Activated CD4-positive, alpha-beta memory T cell treated with anti-CD3 and anti-CD28 coated beads for 36 hours (primary cell): ENCODE results near the gene TIMM8A. TPM values are rescaled to one million over a fixed set of nuclear protein-coding genes. Genes with fewer than 3 reads are reported as not detected.

ENCODE experiments used
- CTCF ChIA-PET: fragments of 350-600 bp; sonication (Branson Sonifier 250); formaldehyde crosslinking; loops from one replicate; lab custom pipeline; 2021; ENCODE audit warnings: antibody characterized with exemption, inconsistent platforms; lab: Charles Lee
- POLR2A ChIA-PET: fragments of 350-600 bp; sonication (Branson Sonifier 250); formaldehyde crosslinking; loops from one replicate; lab custom pipeline; 2021; ENCODE audit warnings: antibody characterized with exemption; lab: Charles Lee
- DNase-seq: peaks from one replicate; pipeline ENCODE4 v3.0.0-alpha.2; 2020
- H3K27ac Mint-ChIP-seq: one replicate; pipeline ENCODE4 v1.8.0; 2021; ENCODE audit warnings: mixed read lengths
- H3K27me3 Mint-ChIP-seq: one replicate; pipeline ENCODE4 v1.8.0; 2021; ENCODE audit warnings: mixed read lengths
- H3K36me3 Mint-ChIP-seq: one replicate; pipeline ENCODE4 v1.8.0; 2021; ENCODE audit warnings: mixed read lengths
- H3K4me1 Mint-ChIP-seq: one replicate; pipeline ENCODE4 v1.8.0; 2021; ENCODE audit warnings: low read depth, mixed read lengths
- H3K4me3 Mint-ChIP-seq: one replicate; pipeline ENCODE4 v1.8.0; 2021; ENCODE audit warnings: mild to moderate bottlenecking, mixed read lengths
- H3K9me3 Mint-ChIP-seq: one replicate; pipeline ENCODE4 v1.8.0; 2021; ENCODE audit warnings: mixed read lengths
- intact Hi-C: fragments of 100-400 bp; cut with micrococcal nuclease; formaldehyde crosslinking; loops from one replicate; pipeline ENCODE4 v1.15.1; 2023
- total RNA-seq, 2 experiments: library from RNA; stranded (reverse); gene quantifications; one replicate each; pipeline ENCODE4 v1.2.3, GENCODE V29; 2021

TIMM8A gene
- total RNA-seq = 10 to 100 TPM; 21.9 to 23.1 TPM

DNA sequence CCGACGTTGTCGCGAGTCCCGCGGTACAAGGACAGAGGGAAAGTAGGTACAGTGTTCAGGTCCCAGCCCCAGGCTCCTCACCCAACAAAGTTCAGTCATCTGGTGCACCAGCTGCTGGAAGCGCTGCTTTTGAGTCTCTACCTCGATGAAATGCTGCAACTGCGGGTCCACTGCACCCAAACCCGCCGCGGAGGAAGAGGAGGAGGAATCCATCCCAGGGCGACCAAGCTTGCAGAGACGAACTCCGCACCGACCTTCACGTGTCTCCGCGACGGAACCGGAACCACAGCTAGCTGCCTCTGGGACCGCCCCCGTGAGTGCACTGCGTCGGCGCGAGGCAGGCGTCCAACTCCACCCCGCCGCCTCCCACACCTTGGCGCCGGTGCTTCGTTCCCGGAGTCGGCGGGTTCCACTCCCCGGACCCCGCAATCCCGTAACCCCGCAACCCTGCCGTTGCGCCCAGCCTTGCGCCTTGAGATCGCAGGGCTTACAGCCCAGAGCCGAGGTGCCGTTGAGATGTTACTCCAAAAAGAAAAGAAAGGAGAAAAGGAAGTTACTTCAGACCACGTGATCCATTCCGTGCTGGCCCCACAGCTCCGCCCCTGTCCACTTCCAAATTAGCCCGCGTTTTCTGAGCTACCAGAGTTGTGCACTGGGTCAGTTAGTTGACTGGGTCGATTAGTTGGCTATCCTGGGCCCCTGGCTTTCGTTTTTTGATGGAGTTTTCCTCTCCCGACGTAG lies at the start of gene TIMM8A:
Gene TIMM8A, minus strand, starts transcription at position 291 of the 741 bp plus-strand sequence. Its CDS starts 78 bp downstream, at position 213.
- Mint-ChIP-seq H3K27me3 (no peaks in the 10 kb centered on the region), H3K4me1 (peaks cover 12% of the 10 kb centered on the region), H3K9me3 (no peaks in the 10 kb centered on the region), H3K27ac (peak within 1 kb of the TSS; percentile 92), H3K4me3 (peak within 1 kb of the TSS; percentile 91), H3K36me3 (peaks cover 13% of the 10 kb centered on the region)
- intact Hi-C loops = loop anchor here (1.0 to 2.0 kb wide), 3 partner anchors 42 to 140 kb away; partner anchors contain the start of gene HNRNPH2
- POLR2A ChIA-PET = interaction anchor here (4.2 kb wide), 1 partner anchor 42 kb away, joined by 29 read pairs; the partner anchor contains the start of gene RPL36A
- CTCF ChIA-PET = interaction anchor here (1.7 kb wide), 1 partner anchor 42 kb away, joined by 11 read pairs; the partner anchor contains the start of gene RPL36A
- DNase-seq = peak; percentile 86

- DNase-seq = no peak
- Mint-ChIP-seq H3K9me3 (no peaks in the 10 kb centered on the region), H3K4me3 (no peak overlapping the region), H3K36me3 (peaks cover 42% of the 10 kb centered on the region), H3K27ac (no peak overlapping the region), H3K27me3 (no peaks in the 10 kb centered on the region), H3K4me1 (peaks cover 12% of the 10 kb centered on the region)
- POLR2A ChIA-PET = interaction anchor here (1.3 kb wide), 1 partner anchor 10 kb away, joined by 4 read pairs; the partner anchor contains the start of genes GLA and HNRNPH2
- CTCF ChIA-PET = no interaction called here
- intact Hi-C loops = no loop called here
These were observed 49.2 kb upstream of the TIMM8A start for GRCh38 chrX:101397779-101398178.

DNA sequence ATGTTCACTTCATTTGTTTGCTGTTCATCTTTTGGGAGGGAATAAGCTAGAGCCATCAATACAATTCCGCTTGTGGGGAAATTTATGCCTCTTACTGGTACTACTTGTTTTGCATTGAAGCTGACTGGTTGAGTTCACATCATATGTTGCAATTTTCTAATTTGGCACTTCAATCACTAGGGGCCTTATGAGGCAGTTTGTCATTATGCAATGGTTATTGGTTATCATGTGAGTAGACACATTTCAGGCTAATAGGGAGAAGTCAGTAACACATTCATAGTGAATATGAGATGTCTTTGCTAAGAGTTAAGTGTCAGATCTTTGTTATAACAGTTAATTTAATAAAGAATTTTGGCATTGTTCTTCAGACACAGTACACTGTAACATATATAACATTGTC lies 47.2 kb upstream of the TIMM8A start:
- Mint-ChIP-seq H3K9me3 (no peaks in the 10 kb centered on the region), H3K27me3 (no peaks in the 10 kb centered on the region), H3K4me3 (no peak overlapping the region), H3K27ac (peak overlapping the region; percentile 45), H3K36me3 (peaks cover 57% of the 10 kb centered on the region), H3K4me1 (peaks cover 15% of the 10 kb centered on the region)
- DNase-seq = no peak
- ChIA-PET POLR2A (interaction anchor here (1.2 kb wide), 2 partner anchors 12 to 17 kb away, joined by 3 to 4 read pairs; partner anchors contain the start of gene GLA), CTCF (no interaction called here)
- intact Hi-C loops = no loop called here

DNA sequence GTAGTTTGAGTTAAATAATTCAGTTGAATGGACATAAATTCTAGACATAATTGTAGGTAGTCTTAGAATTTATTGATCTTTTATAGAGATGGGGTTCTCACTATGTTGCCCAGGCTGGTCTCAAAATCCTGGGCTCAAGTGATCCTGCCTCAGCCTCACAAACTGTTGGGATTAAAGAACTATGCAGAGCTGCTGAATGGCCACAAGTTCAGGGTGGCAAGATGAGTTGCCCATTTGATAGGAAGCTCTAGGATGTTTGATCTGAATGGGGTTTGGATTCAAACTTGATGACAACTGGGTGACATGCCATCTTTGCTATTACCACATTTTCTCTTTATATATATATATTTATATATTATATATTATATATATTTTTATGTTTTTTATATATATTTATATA lies 45.8 kb upstream of the TIMM8A start:
- Mint-ChIP-seq H3K9me3 (no peaks in the 10 kb centered on the region), H3K4me1 (peaks cover 15% of the 10 kb centered on the region), H3K27ac (peak overlapping the region; percentile 81), H3K27me3 (no peaks in the 10 kb centered on the region), H3K36me3 (peaks cover 46% of the 10 kb centered on the region), H3K4me3 (no peak overlapping the region)
- intact Hi-C loops = no loop called here
- no peak for DNase-seq
- POLR2A ChIA-PET = interaction anchor here (0.6 to 1.1 kb wide), 2 partner anchors 10 to 15 kb away, joined by 3 read pairs; no protein-coding TSS in a partner anchor
- CTCF ChIA-PET = no interaction called here

- intact Hi-C loops = no loop called here
- Mint-ChIP-seq H3K9me3 (no peaks in the 10 kb centered on the region), H3K36me3 (peaks cover 42% of the 10 kb centered on the region), H3K4me3 (peak overlapping the region; percentile 94), H3K27me3 (no peaks in the 10 kb centered on the region), H3K27ac (peak overlapping the region; percentile 81), H3K4me1 (peaks cover 15% of the 10 kb centered on the region)
- POLR2A ChIA-PET = interaction anchor here (1.1 kb wide), 1 partner anchor 10 kb away, joined by 3 read pairs; no protein-coding TSS in a partner anchor
- CTCF ChIA-PET = no interaction called here
- DNase-seq = no peak
These were observed 45.2 kb upstream of the TIMM8A start for GRCh38 chrX:101393530-101394305.

GRCh38 chrX:101391831-101392230 lies 43.3 kb upstream of the TIMM8A start:
- no peak for DNase-seq
- Mint-ChIP-seq H3K4me1 (peaks cover 15% of the 10 kb centered on the region), H3K36me3 (peaks cover 42% of the 10 kb centered on the region), H3K27me3 (no peaks in the 10 kb centered on the region), H3K9me3 (no peaks in the 10 kb centered on the region), H3K4me3 (peak overlapping the region; percentile 94), H3K27ac (peak overlapping the region; percentile 96)
- ChIA-PET CTCF (interaction anchor here (1.5 kb wide), 1 partner anchor 24 kb away, joined by 6 read pairs; no protein-coding TSS in a partner anchor), POLR2A (interaction anchor here (1.5 kb wide), 3 partner anchors 13 to 562 kb away, joined by 4 to 16 read pairs (median 7); no protein-coding TSS in a partner anchor)
- intact Hi-C loops = loop anchor here (2.0 kb wide), 1 partner anchor 571 kb away; the partner anchor contains the start of gene CSTF2

DNA sequence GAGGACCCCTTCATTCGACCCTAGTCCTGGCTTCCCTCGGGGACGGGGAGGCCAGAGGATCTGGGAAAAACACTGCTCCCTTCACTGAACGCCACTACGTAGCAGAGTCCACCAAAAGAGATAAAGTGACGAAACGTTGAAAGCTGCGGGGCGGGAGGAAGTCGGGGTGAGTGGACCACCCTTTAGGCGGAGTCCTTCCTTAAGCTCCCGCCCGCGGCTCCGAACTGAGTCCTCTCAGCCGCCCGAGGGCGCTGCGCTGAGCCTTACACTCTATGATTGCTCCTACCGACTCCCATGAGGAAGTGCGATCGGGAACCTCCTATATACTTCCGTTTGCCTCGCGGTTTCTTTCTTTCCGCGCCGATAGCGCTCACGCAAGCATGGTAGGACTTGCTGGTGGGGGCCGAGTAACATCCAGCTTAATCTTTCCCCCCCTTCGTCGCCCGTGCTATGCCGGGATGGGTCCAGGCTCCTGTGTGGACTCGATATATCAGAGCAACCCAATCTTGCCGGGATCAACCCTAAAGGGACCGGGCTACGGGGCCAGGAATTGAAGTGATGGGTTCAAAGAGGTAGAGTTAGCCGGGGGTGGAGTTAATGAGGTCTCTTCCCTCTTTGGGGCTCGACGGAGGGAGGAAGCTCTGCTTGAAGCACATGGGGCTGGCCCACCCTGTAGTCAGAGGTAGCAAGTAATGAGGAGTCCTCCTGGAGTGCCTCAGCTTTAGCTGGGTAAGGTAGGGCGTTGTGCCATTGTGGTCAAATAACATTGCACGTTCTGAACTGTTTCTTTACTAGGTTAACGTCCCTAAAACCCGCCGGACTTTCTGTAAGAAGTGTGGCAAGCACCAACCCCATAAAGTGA lies 42.4 kb upstream of the TIMM8A start, which contains the start of gene RPL36A:
Gene RPL36A, plus strand, starts transcription at position 348 of the 862 bp plus-strand sequence. Its CDS starts 33 bp downstream, at position 381.
- H3K27ac Mint-ChIP-seq = peak within 1 kb of the TSS; percentile 96
- ChIA-PET POLR2A (interaction anchor here (0.6 to 1.9 kb wide), 14 partner anchors 10 to 764 kb away, joined by 3 to 29 read pairs (median 4); partner anchors contain the start of genes BEX5, GLA, HNRNPH2 and TIMM8A), CTCF (interaction anchor here (0.8 to 1.9 kb wide), 8 partner anchors 9 to 104 kb away, joined by 3 to 11 read pairs (median 6); partner anchors contain the start of gene TIMM8A)
- no peaks in the 10 kb centered on the region for H3K9me3 Mint-ChIP-seq
- peak; percentile 89 for DNase-seq
- peaks cover 42% of the 10 kb centered on the region for H3K36me3 Mint-ChIP-seq
- H3K27me3 Mint-ChIP-seq = no peaks in the 10 kb centered on the region
- peak within 1 kb of the TSS; percentile 94 for H3K4me3 Mint-ChIP-seq
- peaks cover 15% of the 10 kb centered on the region for H3K4me1 Mint-ChIP-seq
- intact Hi-C loops = loop anchor here (1.0 to 2.0 kb wide), 3 partner anchors 17 to 570 kb away; partner anchors contain the start of genes CSTF2, HNRNPH2 and TIMM8A

GRCh38 chrX:101388604-101389003 lies 40.1 kb upstream of the TIMM8A start:
- Mint-ChIP-seq H3K4me3 (no peak overlapping the region), H3K9me3 (no peaks in the 10 kb centered on the region), H3K36me3 (peaks cover 27% of the 10 kb centered on the region), H3K27ac (no peak overlapping the region), H3K4me1 (peaks cover 9% of the 10 kb centered on the region), H3K27me3 (no peaks in the 10 kb centered on the region)
- intact Hi-C loops = no loop called here
- ChIA-PET POLR2A (no interaction called here), CTCF (no interaction called here)
- DNase-seq = no peak

- Mint-ChIP-seq H3K4me1 (no peaks in the 10 kb centered on the region), H3K36me3 (peaks cover 7% of the 10 kb centered on the region), H3K27ac (no peak overlapping the region), H3K27me3 (no peaks in the 10 kb centered on the region), H3K4me3 (no peak overlapping the region), H3K9me3 (no peaks in the 10 kb centered on the region)
- no peak for DNase-seq
- POLR2A ChIA-PET = no interaction called here
- intact Hi-C loops = no loop called here
- CTCF ChIA-PET = no interaction called here
These were observed 38.0 kb upstream of the TIMM8A start for GRCh38 chrX:101386542-101386885.

DNA sequence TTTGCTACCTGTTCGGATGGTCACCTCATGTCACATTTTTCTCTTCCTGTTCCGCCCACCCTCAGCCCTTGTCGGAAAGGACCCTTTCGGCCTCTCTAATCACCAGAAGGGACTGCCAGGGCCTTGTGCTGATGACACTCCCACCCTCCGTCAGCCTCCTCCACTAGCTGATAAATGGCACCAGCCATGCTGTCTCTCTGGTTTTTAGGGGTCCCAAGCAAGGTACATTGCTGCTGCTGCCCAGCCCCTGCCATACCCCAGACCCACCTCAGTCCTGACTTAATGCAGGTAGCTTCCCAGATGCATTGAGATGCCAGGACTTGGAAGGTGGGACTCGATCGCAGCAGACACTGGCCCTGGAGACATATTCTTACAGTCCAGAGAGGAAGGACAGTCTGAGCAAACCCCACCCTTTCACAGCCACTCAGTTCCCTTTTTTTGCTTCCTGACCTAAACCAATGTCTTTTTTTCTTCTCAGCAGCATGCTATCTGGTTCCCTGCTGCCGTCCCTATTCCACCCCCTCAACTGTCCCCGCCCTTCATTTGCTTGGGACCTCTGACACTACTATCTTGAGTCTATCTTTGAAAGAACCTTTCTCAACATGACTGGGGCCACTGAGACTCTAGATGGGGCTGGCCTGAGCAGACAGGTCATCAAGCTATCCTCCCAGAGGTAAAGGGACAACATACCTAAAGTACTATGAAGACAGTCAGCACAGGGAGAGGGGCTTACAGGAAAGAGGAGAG lies 37.4 kb upstream of the TIMM8A start, which contains the start of gene BTK:
Gene BTK, minus strand, starts transcription at position 397 of the 747 bp plus-strand sequence. CDS start 10,907 bp downstream, outside the sequence.
- H3K4me3 Mint-ChIP-seq = no peak within 1 kb of the TSS
- ChIA-PET POLR2A (no interaction called here), CTCF (no interaction called here)
- H3K4me1 Mint-ChIP-seq = no peaks in the 10 kb centered on the region
- intact Hi-C loops = no loop called here
- no peaks in the 10 kb centered on the region for H3K9me3 Mint-ChIP-seq
- peaks cover 2% of the 10 kb centered on the region for H3K36me3 Mint-ChIP-seq
- H3K27ac Mint-ChIP-seq = no peak within 1 kb of the TSS
- H3K27me3 Mint-ChIP-seq = no peaks in the 10 kb centered on the region
- no peak for DNase-seq
